ENCODE results near the gene IFNK. TPM values are rescaled to one million over a fixed set of nuclear protein-coding genes. Genes with fewer than 3 reads are reported as not detected.
A peak's percentile ranks its signal among the peaks of the same experiment; 100 is the strongest.

Gene IFNK
- total RNA-seq, 2 experiments from 2014 or later = not detected

GRCh38 chr9:27542508-27542907, 18.4 kb downstream of the IFNK start:
- POLR2A ChIA-PET = interaction anchor here (0.7 kb wide), 1 partner anchor 255 kb away, joined by 3 read pairs; no protein-coding TSS in a partner anchor
- H3K4me3 Mint-ChIP-seq = no peak overlapping the region
- no peak for DNase-seq

GRCh38 chr9:27545471-27545870, 21.4 kb downstream of the IFNK start:
- no peaks in the 10 kb centered on the region for H3K27me3 ChIP-seq (ENCODE audit: control insufficient read depth in 1 of 2, insufficient read depth in 2 of 2, low read length in 2 of 2)
- no peaks in the 10 kb centered on the region for H3K9me3 ChIP-seq (ENCODE audit: control insufficient read depth in 1 of 2, insufficient read depth in 1 of 2, low read length in 2 of 2)
- Mint-ChIP-seq H3K4me3 (no peak overlapping the region), H3K27ac (no peak overlapping the region), H3K36me3 (ENCODE audit: low read depth) (peaks cover 76% of the 10 kb centered on the region), H3K9me3 (no peaks in the 10 kb centered on the region), H3K27me3 (no peaks in the 10 kb centered on the region), H3K4me1 (ENCODE audit: low read depth) (no peaks in the 10 kb centered on the region)
- no peak for TF ChIP-seq CTCF (IDR thresholded peaks at IDR 0.05)
- intact Hi-C loops (cut with DNase I, micrococcal nuclease) = loop anchor here (5.0 kb wide), 2 partner anchors 208 to 213 kb away; no protein-coding TSS in a partner anchor
- H3K27ac ChIP-seq (ENCODE audit: low read depth in 1 of 2, low read length in 2 of 2) = no peak overlapping the region
- POLR2A ChIA-PET = no interaction called here
- no peak for ATAC-seq (ENCODE audit: poor library complexity)
- peaks cover 15% of the 10 kb centered on the region for H3K36me3 ChIP-seq (ENCODE audit: insufficient read depth, low read length)
- CTCF ChIA-PET = interaction anchor here (1.2 kb wide), 1 partner anchor 16 kb away, joined by 3 read pairs; the partner anchor contains the start of gene MOB3B
- DNase-seq = no peak
- no peaks in the 10 kb centered on the region for H3K4me1 ChIP-seq (ENCODE audit: insufficient read depth, low read length)
- H3K4me3 ChIP-seq (ENCODE audit: low read length) = no peak overlapping the region

More at GRCh38 chr9:27542508-27542907, 18.4 kb downstream of the IFNK start:
- TF ChIP-seq CTCF (IDR thresholded peaks at IDR 0.05) = no peak
- intact Hi-C loops (cut with DNase I, micrococcal nuclease) = no loop called here
- Histone ChIP-seq H3K27me3 (ENCODE audit: control insufficient read depth in 1 of 2, insufficient read depth in 2 of 2, low read length in 2 of 2) (no peaks in the 10 kb centered on the region), H3K9me3 (ENCODE audit: control insufficient read depth in 1 of 2, insufficient read depth in 1 of 2, low read length in 2 of 2) (no peaks in the 10 kb centered on the region), H3K4me1 (ENCODE audit: insufficient read depth, low read length) (no peaks in the 10 kb centered on the region), H3K4me3 (ENCODE audit: low read length) (no peak overlapping the region), H3K27ac (ENCODE audit: low read depth in 1 of 2, low read length in 2 of 2) (no peak overlapping the region), H3K36me3 (ENCODE audit: insufficient read depth, low read length) (peaks cover 6% of the 10 kb centered on the region)
- Mint-ChIP-seq H3K36me3 (ENCODE audit: low read depth) (peaks cover 56% of the 10 kb centered on the region), H3K27ac (no peak overlapping the region), H3K27me3 (no peaks in the 10 kb centered on the region), H3K9me3 (no peaks in the 10 kb centered on the region), H3K4me1 (ENCODE audit: low read depth) (no peaks in the 10 kb centered on the region)
- CTCF ChIA-PET = no interaction called here
- ATAC-seq (ENCODE audit: poor library complexity) = no peak

DNA sequence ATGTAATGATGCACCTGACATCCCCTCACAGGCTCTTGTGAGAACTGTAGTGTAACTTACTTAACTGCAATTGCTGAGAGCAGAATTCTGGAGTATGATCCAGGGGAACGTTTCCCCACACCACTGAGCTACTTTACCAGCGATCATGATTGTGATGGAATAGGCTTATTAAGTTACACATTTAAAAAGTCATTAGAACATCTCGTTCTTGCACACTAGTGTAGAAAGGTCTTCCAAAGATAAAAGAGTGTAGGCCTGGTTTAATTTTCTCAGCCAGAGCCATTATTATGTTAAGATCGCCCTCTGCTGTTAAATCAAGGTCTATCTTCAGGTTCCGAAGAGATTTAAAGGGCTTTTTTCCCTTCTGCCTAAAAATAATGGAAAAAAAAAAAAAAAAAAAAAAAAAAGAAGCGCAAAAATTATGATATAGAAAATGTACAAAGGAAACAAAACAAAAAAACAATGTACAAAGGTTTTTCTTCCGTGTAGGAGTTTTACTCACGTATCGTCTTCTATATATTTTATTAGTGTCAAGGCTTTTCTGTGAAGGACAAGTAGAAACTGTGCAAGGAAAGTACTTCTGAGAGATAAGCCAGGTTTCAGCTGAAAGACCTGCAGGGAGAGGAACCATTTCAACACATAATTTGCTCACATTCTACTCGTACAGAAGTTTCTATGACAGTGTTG, 24.1 kb downstream of the IFNK start:
- Histone ChIP-seq H3K27me3 (ENCODE audit: control insufficient read depth in 1 of 2, insufficient read depth in 2 of 2, low read length in 2 of 2) (no peaks in the 10 kb centered on the region), H3K27ac (ENCODE audit: low read depth in 1 of 2, low read length in 2 of 2) (no peak overlapping the region), H3K4me3 (ENCODE audit: low read length) (no peak overlapping the region), H3K4me1 (ENCODE audit: insufficient read depth, low read length) (no peaks in the 10 kb centered on the region), H3K36me3 (ENCODE audit: insufficient read depth, low read length) (peaks cover 27% of the 10 kb centered on the region), H3K9me3 (ENCODE audit: control insufficient read depth in 1 of 2, insufficient read depth in 1 of 2, low read length in 2 of 2) (no peaks in the 10 kb centered on the region)
- H3K36me3 Mint-ChIP-seq (ENCODE audit: low read depth) = peaks cover 85% of the 10 kb centered on the region
- DNase-seq (peak in 1 of 14 experiments; percentile 11), ATAC-seq (ENCODE audit: poor library complexity) (no peak)
- no peak overlapping the region for H3K4me3 Mint-ChIP-seq
- POLR2A ChIA-PET = no interaction called here
- H3K27ac Mint-ChIP-seq = no peak overlapping the region
- no peaks in the 10 kb centered on the region for H3K4me1 Mint-ChIP-seq (ENCODE audit: low read depth)
- TF ChIP-seq CTCF (IDR thresholded peaks at IDR 0.05) = peak; percentile 47
- H3K27me3 Mint-ChIP-seq = no peaks in the 10 kb centered on the region
- CTCF ChIA-PET = no interaction called here
- no peaks in the 10 kb centered on the region for H3K9me3 Mint-ChIP-seq
- intact Hi-C loops (cut with DNase I, micrococcal nuclease) = loop anchor here (5.0 kb wide), 2 partner anchors 211 to 216 kb away; no protein-coding TSS in a partner anchor

Data from CD4-positive, alpha-beta T cell (primary cell).